HFFc6 (cell line): ENCODE measurements around the gene SMIM35. TPM values are rescaled to one million over a fixed set of nuclear protein-coding genes. Genes with fewer than 3 reads are reported as not detected.

Experiments
- DNase-seq: peaks from one replicate; pipeline ENCODE4 v3.0.0-alpha.2; 2018
- H3K27ac Mint-ChIP-seq: 2 replicates; pipeline ENCODE4 v1.8.0; 2020; ENCODE audit warnings: mild to moderate bottlenecking, mixed read lengths
- H3K27me3 Mint-ChIP-seq: 2 replicates; pipeline ENCODE4 v1.8.0; 2021; ENCODE audit warnings: mild to moderate bottlenecking, moderate library complexity, mixed read lengths; ENCODE audit not compliant: insufficient read depth
- H3K36me3 Mint-ChIP-seq: 2 replicates; pipeline ENCODE4 v1.8.0; 2021; ENCODE audit warnings: low read depth, mixed read lengths
- H3K4me1 Mint-ChIP-seq: 2 replicates; pipeline ENCODE4 v1.8.0; 2020; ENCODE audit warnings: low read depth, mixed read lengths
- H3K4me3 Mint-ChIP-seq: 2 replicates; pipeline ENCODE4 v1.8.0; 2020; ENCODE audit warnings: mild to moderate bottlenecking, moderate library complexity, mixed read lengths
- H3K9me3 Mint-ChIP-seq: 2 replicates; pipeline ENCODE4 v1.8.0; 2020; ENCODE audit warnings: mild to moderate bottlenecking, mixed read lengths
- CTCF ChIP-seq: fragments of 200-600 bp; sonication (generic); IDR thresholded peaks from 2 replicates; pipeline ENCODE4 v1.5.0; 2021; ENCODE audit warnings: antibody characterized with exemption, mild to moderate bottlenecking
- total RNA-seq, 6 experiments: library from RNA; stranded (reverse); fragmentation: NEBNext Ultra II Directional; extraction: Animal tissue kit (Norgen Biotek cat#: 25700); gene quantifications; 2 replicates in 1 of 6; 3 replicates in 5 of 6; pipeline ENCODE4 v1.2.3, GENCODE V29; 2021

Gene SMIM35
- total RNA-seq, 6 experiments from 2014 or later = not detected

- no peak for DNase-seq
- no peaks in the 10 kb centered on the region for H3K36me3 Mint-ChIP-seq
- H3K4me3 Mint-ChIP-seq = no peak overlapping the region
- no peaks in the 10 kb centered on the region for H3K4me1 Mint-ChIP-seq
- peaks cover 46% of the 10 kb centered on the region for H3K27me3 Mint-ChIP-seq
- no peaks in the 10 kb centered on the region for H3K9me3 Mint-ChIP-seq
- TF ChIP-seq CTCF = no peak
- no peak overlapping the region for H3K27ac Mint-ChIP-seq
These were observed 13.2 kb downstream of the SMIM35 start for GRCh38 chr11:118073554-118073953.

GRCh38 chr11:118071416-118072030, 15.2 kb downstream of the SMIM35 start:
- Mint-ChIP-seq H3K9me3 (no peaks in the 10 kb centered on the region), H3K36me3 (no peaks in the 10 kb centered on the region), H3K27me3 (peaks cover 36% of the 10 kb centered on the region), H3K4me1 (no peaks in the 10 kb centered on the region), H3K4me3 (no peak overlapping the region), H3K27ac (no peak overlapping the region)
- DNase-seq = no peak
- TF ChIP-seq CTCF = no peak

- Mint-ChIP-seq H3K27ac (no peak overlapping the region), H3K4me1 (no peaks in the 10 kb centered on the region), H3K36me3 (no peaks in the 10 kb centered on the region), H3K27me3 (peaks cover 19% of the 10 kb centered on the region), H3K4me3 (no peak overlapping the region), H3K9me3 (no peaks in the 10 kb centered on the region)
- TF ChIP-seq CTCF = no peak
- DNase-seq = no peak
These were observed 17.7 kb downstream of the SMIM35 start for GRCh38 chr11:118068945-118069612.

GRCh38 chr11:118068206-118068944, 18.4 kb downstream of the SMIM35 start:
- peaks cover 25% of the 10 kb centered on the region for H3K27me3 Mint-ChIP-seq
- H3K4me1 Mint-ChIP-seq = no peaks in the 10 kb centered on the region
- no peaks in the 10 kb centered on the region for H3K9me3 Mint-ChIP-seq
- no peaks in the 10 kb centered on the region for H3K36me3 Mint-ChIP-seq
- H3K4me3 Mint-ChIP-seq = no peak overlapping the region; the same call in 1 of the 2 replicates
- no peak overlapping the region for H3K27ac Mint-ChIP-seq
- TF ChIP-seq CTCF = peak; percentile 16; the same call in 1 of the 2 replicates
- DNase-seq = no peak

GRCh38 chr11:118067006-118067405, 19.8 kb downstream of the SMIM35 start:
- H3K36me3 Mint-ChIP-seq = no peaks in the 10 kb centered on the region
- TF ChIP-seq CTCF = no peak
- no peak for DNase-seq
- H3K27ac Mint-ChIP-seq = no peak overlapping the region
- no peaks in the 10 kb centered on the region for H3K9me3 Mint-ChIP-seq
- H3K4me3 Mint-ChIP-seq = no peak overlapping the region
- H3K27me3 Mint-ChIP-seq = peaks cover 27% of the 10 kb centered on the region
- no peaks in the 10 kb centered on the region for H3K4me1 Mint-ChIP-seq
